Coronary artery (tissue), 2 donors: ENCODE data around the gene PRDX6.
A peak's percentile ranks its signal among the peaks of the same experiment; 100 is the strongest.

Experiments
- DNase-seq: peaks from one replicate; pipeline ENCODE4 v3.0.0-alpha.2; 2017; ENCODE audit warnings: low spot score
- H3K27ac ChIP-seq, 2 donors: fragments of 200-600 bp; sonication (generic); one replicate each; pipeline ENCODE4 v1.5.1; 2016 to 2019
- H3K4me3 ChIP-seq: fragments of 200-600 bp; sonication (generic); 2 replicates; pipeline ENCODE4 v1.5.1; 2016; ENCODE audit warnings: mild to moderate bottlenecking, moderate library complexity
- CTCF ChIP-seq: fragments of 200-600 bp; sonication (generic); IDR thresholded peaks from one replicate; pipeline ENCODE4 v1.5.1; 2019; ENCODE audit warnings: antibody characterized with exemption

The PRDX6 gene

GRCh38 chr1:173527151-173527826 is 50.2 kb downstream of the PRDX6 start:
- Histone ChIP-seq H3K4me3 (no peak overlapping the region), H3K27ac (no peak overlapping the region)
- DNase-seq = no peak
- TF ChIP-seq CTCF = no peak

- Histone ChIP-seq H3K4me3 (no peak overlapping the region), H3K27ac (no peak overlapping the region)
- no peak for DNase-seq
- no peak for TF ChIP-seq CTCF
Observed at GRCh38 chr1:173529106-173529505, 52.0 kb downstream of the PRDX6 start.

- Histone ChIP-seq H3K27ac (no peak overlapping the region), H3K4me3 (no peak overlapping the region)
- no peak for DNase-seq
- TF ChIP-seq CTCF = no peak
Observed at GRCh38 chr1:173530795-173531693, 53.9 kb downstream of the PRDX6 start.

GRCh38 chr1:173532237-173532636 is 55.1 kb downstream of the PRDX6 start:
- no peak for TF ChIP-seq CTCF
- H3K27ac ChIP-seq = no peak overlapping the region

GRCh38 chr1:173536223-173536622 is 59.1 kb downstream of the PRDX6 start:
- no peak for DNase-seq
- Histone ChIP-seq H3K27ac (no peak overlapping the region), H3K4me3 (no peak overlapping the region)
- no peak for TF ChIP-seq CTCF

More at GRCh38 chr1:173532237-173532636, 55.1 kb downstream of the PRDX6 start:
- H3K4me3 ChIP-seq = peak overlapping the region; percentile 29
- DNase-seq = no peak
